ENCODE results near the gene PRR19.

- TF ChIP-seq CTCF (conservative IDR thresholded peaks at IDR 0.05; ENCODE audit: low read depth, low read length), result no peak
- TF ChIP-seq EZH2 (IDR thresholded peaks at IDR 0.05; ENCODE audit: low read length, unreplicated experiment), result no peak
These were observed 48.5 kb upstream of the PRR19 start for GRCh38 chr19:42253245-42254088.

Data from PC-3 (cell line).